K562 (cell line): ENCODE results near the gene SMIM17. TPM values are rescaled to one million over a fixed set of nuclear protein-coding genes. Genes with fewer than 3 reads are reported as not detected.
A peak's percentile ranks its signal among the peaks of the same experiment; 100 is the strongest.

Experiments used
- ARID4B ChIP-seq: sonication (generic); formaldehyde crosslinking; IDR thresholded peaks from 2 replicates; pipeline ENCODE4 v1.8.0; 2022; ENCODE audit warnings: mild to moderate bottlenecking, missing genetic modification reagents
- DNMT1 ChIP-seq: fragments of 450-650 bp; IDR thresholded peaks from 2 replicates; pipeline ENCODE4 v1.6.1; 2016; ENCODE audit warnings: antibody characterized with exemption, mild to moderate bottlenecking
- FUS ChIP-seq: fragments of 200-400 bp; formaldehyde crosslinking; optimal IDR thresholded peaks from 2 replicates; pipeline ENCODE3; 2017; ENCODE audit warnings: low read depth, low read length
- HDAC2 ChIP-seq: fragments of 450-650 bp; IDR thresholded peaks from 2 replicates; pipeline ENCODE4 v1.6.1; 2016; ENCODE audit warnings: mild to moderate bottlenecking
- MAZ ChIP-seq, 2 experiments: fragments of 450-650 bp in 1 of 2; sonication (generic) in 1 of 2; formaldehyde crosslinking; IDR thresholded peaks in 1 of 2; conservative IDR thresholded peaks in 1 of 2; 2 replicates each; pipeline versions ENCODE4 v1.4.0 to v1.5.0; 2020; ENCODE audit warnings: mild to moderate bottlenecking in 1 of 2, missing genetic modification reagents in 1 of 2
- RBM25 ChIP-seq: fragments of 200-400 bp; formaldehyde crosslinking; IDR thresholded peaks from 2 replicates; pipeline ENCODE4 v1.6.1; 2018; ENCODE audit warnings: low read length, low read depth, moderate library complexity; ENCODE audit not compliant: severe bottlenecking
- ZBTB8A ChIP-seq: fragments of 450-650 bp; IDR thresholded peaks from 2 replicates; pipeline ENCODE4 v1.6.1; 2018; ENCODE audit warnings: mild to moderate bottlenecking, moderate library complexity; ENCODE audit not compliant: partially characterized antibody
- ZNF347 ChIP-seq: fragments of 450-650 bp; formaldehyde crosslinking; IDR thresholded peaks from 2 replicates; pipeline ENCODE4 v1.4.0; 2020; ENCODE audit warnings: low read depth, mild to moderate bottlenecking, moderate library complexity
- ZNF408 ChIP-seq: fragments of 250-450 bp; sonication (Bioruptor Pico); IDR thresholded peaks from 2 replicates; pipeline ENCODE4 v1.4.0; 2020; ENCODE audit warnings: low read depth, mild to moderate bottlenecking, moderate library complexity
- polyA plus RNA-seq, 8 experiments: library from polyadenylated mRNA; depleted of rRNA in 4 of 8; stranded (reverse) in 5 of 8; unstranded in 3 of 8; fragments of >200 nt; fragmentation: Nextera tagmentation in 2 of 8; fragmentation: Illumina TruSeq in 1 of 8; extraction: Ambion mirVana in 2 of 8; extraction: Trizol in 1 of 8; gene quantifications; 2 replicates each; pipeline versions ENCODE4 v1.2.1 to v1.2.3, GENCODE V29; 2011 to 2014; ENCODE audit warnings: inconsistent platforms in 1 of 8, missing spikeins in 1 of 8
- total RNA-seq, 7 experiments: library from RNA; depleted of rRNA in 6 of 7; stranded (reverse); fragments of >200 nt in 6 of 7; fragmentation: Illumina TruSeq in 2 of 7; extraction: Trizol in 2 of 7; gene quantifications; 2 replicates each; pipeline versions ENCODE4 v1.2.1 to v1.2.3, GENCODE V29; 2011 to 2021; ENCODE audit warnings: low replicate concordance in 1 of 7
- TF ChIP-seq, protein P1 (sequence below): fragments of 200-600 bp; sonication (generic); IDR thresholded peaks from one replicate; pipeline ENCODE4 v1.6.1; 2012; ENCODE audit warnings: mild to moderate bottlenecking, low read depth, low read length, inconsistent platforms
- TF ChIP-seq, protein P2 (sequence below), 2 experiments: fragments of 250-450 bp in 1 of 2; fragments of 450-650 bp in 1 of 2; sonication (Bioruptor Pico) in 1 of 2; IDR thresholded peaks; 2 replicates each; pipeline versions ENCODE4 v1.6.1 to v1.8.0; 2016 to 2021; ENCODE audit warnings: mild to moderate bottlenecking in 2 of 2, moderate library complexity in 2 of 2, missing compliant biosample characterization in 1 of 2, missing genetic modification characterization in 1 of 2

SMIM17 gene
- total and polyA plus RNA-seq, 9 of the 15 experiments (the other 6 are each of a cell fraction or from before 2014, with no cell fraction given): not detected

GRCh38 chr19:56637976-56638555 is 4.9 kb upstream of the SMIM17 start (continued):
- TF ChIP-seq ZNF408 (CRISPR knock-in tag): no peak
- TF ChIP-seq FUS: no peak
- no peak for TF ChIP-seq ZNF347
- TF ChIP-seq, protein P1, sequence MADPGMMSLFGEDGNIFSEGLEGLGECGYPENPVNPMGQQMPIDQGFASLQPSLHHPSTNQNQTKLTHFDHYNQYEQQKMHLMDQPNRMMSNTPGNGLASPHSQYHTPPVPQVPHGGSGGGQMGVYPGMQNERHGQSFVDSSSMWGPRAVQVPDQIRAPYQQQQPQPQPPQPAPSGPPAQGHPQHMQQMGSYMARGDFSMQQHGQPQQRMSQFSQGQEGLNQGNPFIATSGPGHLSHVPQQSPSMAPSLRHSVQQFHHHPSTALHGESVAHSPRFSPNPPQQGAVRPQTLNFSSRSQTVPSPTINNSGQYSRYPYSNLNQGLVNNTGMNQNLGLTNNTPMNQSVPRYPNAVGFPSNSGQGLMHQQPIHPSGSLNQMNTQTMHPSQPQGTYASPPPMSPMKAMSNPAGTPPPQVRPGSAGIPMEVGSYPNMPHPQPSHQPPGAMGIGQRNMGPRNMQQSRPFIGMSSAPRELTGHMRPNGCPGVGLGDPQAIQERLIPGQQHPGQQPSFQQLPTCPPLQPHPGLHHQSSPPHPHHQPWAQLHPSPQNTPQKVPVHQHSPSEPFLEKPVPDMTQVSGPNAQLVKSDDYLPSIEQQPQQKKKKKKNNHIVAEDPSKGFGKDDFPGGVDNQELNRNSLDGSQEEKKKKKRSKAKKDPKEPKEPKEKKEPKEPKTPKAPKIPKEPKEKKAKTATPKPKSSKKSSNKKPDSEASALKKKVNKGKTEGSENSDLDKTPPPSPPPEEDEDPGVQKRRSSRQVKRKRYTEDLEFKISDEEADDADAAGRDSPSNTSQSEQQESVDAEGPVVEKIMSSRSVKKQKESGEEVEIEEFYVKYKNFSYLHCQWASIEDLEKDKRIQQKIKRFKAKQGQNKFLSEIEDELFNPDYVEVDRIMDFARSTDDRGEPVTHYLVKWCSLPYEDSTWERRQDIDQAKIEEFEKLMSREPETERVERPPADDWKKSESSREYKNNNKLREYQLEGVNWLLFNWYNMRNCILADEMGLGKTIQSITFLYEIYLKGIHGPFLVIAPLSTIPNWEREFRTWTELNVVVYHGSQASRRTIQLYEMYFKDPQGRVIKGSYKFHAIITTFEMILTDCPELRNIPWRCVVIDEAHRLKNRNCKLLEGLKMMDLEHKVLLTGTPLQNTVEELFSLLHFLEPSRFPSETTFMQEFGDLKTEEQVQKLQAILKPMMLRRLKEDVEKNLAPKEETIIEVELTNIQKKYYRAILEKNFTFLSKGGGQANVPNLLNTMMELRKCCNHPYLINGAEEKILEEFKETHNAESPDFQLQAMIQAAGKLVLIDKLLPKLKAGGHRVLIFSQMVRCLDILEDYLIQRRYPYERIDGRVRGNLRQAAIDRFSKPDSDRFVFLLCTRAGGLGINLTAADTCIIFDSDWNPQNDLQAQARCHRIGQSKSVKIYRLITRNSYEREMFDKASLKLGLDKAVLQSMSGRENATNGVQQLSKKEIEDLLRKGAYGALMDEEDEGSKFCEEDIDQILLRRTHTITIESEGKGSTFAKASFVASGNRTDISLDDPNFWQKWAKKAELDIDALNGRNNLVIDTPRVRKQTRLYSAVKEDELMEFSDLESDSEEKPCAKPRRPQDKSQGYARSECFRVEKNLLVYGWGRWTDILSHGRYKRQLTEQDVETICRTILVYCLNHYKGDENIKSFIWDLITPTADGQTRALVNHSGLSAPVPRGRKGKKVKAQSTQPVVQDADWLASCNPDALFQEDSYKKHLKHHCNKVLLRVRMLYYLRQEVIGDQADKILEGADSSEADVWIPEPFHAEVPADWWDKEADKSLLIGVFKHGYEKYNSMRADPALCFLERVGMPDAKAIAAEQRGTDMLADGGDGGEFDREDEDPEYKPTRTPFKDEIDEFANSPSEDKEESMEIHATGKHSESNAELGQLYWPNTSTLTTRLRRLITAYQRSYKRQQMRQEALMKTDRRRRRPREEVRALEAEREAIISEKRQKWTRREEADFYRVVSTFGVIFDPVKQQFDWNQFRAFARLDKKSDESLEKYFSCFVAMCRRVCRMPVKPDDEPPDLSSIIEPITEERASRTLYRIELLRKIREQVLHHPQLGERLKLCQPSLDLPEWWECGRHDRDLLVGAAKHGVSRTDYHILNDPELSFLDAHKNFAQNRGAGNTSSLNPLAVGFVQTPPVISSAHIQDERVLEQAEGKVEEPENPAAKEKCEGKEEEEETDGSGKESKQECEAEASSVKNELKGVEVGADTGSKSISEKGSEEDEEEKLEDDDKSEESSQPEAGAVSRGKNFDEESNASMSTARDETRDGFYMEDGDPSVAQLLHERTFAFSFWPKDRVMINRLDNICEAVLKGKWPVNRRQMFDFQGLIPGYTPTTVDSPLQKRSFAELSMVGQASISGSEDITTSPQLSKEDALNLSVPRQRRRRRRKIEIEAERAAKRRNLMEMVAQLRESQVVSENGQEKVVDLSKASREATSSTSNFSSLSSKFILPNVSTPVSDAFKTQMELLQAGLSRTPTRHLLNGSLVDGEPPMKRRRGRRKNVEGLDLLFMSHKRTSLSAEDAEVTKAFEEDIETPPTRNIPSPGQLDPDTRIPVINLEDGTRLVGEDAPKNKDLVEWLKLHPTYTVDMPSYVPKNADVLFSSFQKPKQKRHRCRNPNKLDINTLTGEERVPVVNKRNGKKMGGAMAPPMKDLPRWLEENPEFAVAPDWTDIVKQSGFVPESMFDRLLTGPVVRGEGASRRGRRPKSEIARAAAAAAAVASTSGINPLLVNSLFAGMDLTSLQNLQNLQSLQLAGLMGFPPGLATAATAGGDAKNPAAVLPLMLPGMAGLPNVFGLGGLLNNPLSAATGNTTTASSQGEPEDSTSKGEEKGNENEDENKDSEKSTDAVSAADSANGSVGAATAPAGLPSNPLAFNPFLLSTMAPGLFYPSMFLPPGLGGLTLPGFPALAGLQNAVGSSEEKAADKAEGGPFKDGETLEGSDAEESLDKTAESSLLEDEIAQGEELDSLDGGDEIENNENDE: no peak
- TF ChIP-seq DNMT1: no peak
- TF ChIP-seq HDAC2: no peak
- TF ChIP-seq MAZ (CRISPR knock-in tag; conservative IDR thresholded peaks at IDR 0.05 in 1 of 2, IDR thresholded peaks at IDR 0.05 in 1 of 2): peak in 1 of 2 experiments; percentile 95; a peak in 2 of 4 replicates
- peak; percentile 96 for TF ChIP-seq ARID4B (CRISPR knock-in tag)
- TF ChIP-seq ZBTB8A: no peak
- TF ChIP-seq RBM25: no peak
- TF ChIP-seq, protein P2, sequence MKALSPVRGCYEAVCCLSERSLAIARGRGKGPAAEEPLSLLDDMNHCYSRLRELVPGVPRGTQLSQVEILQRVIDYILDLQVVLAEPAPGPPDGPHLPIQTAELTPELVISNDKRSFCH (CRISPR knock-in tag; IDR thresholded peaks at IDR 0.05): no peak
- TF ChIP-seq, protein P2 (tag; IDR thresholded peaks at IDR 0.05): no peak
